SKM-1 (cell line): Measurements from ENCODE around the gene RADX.

Experiments used
- DNase-seq: peaks from one replicate; lab custom pipeline; 2025; ENCODE audit not compliant: unreplicated experiment; lab: John Stamatoyannopoulos, UW

RADX gene

DNA sequence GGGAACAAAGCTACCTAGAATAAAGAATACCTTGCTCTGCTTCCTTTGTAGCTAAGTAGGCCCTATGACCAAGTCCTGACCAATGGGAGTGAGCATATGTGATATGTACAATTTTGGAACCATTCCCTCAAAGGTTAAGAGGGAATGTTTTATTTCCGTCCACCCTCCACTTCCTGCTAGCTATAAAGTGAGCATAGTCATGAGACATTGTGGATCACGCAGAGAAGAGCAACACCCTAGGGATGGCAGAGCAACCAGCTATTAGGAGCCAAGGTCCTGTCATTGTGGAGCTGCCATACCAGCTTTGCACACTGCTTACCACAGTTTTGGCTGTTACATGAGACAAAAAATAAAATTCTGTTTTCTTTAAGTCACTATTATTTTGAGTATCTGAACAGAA is 68.9 kb downstream of the RADX start:
- no peak for DNase-seq

DNA sequence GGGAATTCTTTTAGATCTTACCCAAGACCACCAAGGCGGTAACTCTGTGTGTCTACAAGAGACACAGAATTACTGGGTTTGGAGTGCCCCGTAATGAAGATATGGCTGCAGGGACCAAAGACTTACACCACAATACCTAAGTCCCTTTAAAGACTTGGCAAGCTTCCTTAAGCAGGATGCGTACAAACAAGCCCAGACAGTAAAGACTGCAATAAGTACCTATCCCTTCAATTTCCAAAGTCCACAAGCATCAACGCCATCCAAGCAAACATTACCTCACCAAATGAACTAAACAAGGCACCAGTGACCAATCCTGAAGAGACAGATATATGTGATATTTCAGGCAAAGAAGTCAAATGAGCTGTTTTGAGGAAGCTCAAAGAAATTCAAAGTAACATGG is 72.4 kb downstream of the RADX start:
- DNase-seq, result no peak

DNA sequence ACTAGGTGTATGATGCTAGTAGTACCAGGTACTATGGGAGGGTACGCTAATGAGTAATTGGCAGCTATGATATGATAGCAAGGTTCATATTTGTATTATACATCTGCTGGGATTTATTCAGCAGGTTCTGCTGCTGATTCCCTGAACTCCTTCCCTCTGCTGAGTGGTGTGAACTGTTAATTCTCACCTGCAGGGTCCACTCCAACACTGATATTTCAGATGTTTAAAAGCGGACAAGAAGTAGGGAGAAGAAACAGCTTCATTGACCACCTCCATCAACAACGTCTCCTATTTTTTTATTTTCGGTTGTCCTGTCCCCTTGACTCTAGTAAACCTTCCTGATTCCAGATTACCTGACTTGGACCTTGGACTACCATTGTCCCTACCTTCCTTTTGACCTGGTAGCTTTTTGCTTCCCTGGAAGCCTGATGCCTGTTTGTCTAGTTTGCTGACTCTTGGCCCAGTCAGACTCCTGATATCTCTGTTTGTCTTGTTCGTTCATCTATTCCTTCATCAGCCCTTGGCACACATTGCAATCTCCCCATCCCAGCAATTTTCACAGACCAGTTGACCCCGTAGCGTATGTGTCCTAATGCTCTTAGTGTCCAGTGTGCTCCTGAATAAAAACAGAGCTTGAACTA is 80.8 kb downstream of the RADX start:
- no peak for DNase-seq

DNA sequence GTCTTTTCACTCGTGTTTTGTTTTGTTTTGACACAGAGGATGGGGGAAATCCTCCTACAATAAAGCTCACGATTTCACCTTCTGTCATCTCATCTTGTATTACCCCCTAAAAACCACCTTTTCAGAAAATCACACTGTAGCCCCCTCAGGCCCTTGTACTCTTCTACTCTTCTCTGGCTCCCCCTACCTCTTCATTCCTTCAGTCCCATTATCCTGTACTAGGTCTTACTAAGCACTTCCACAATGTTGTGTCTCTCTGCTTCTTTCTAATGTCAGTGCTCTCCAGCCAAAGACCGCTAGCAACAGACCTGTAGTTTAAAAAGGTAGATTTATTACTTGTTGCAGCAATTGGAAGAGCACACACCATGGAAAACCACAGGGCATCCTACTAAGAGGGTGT is 84.7 kb downstream of the RADX start:
- DNase-seq, result no peak

DNA sequence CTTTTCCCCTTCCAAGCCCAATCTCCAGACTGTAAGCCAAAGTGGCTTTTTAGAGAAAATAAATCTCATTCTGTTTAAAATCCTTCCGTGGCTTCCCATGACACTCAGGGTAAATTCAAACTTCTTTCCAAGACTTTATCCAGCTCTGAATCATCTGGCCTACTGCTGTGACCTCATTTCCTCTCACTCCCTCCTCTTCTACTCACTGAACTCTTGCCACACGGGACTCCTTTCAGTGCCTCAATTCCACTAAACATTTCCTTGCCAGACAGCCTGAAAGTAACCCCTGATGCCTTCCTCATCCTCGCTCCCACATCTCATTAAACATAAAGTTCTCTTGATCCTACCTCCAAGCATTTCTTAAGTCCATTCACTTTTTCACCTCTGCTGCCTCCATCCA is 86.9 kb downstream of the RADX start:
- DNase-seq, result no peak

- no peak for DNase-seq
These were observed 90.9 kb downstream of the RADX start for GRCh38 chrX:106702636-106703035.

DNA sequence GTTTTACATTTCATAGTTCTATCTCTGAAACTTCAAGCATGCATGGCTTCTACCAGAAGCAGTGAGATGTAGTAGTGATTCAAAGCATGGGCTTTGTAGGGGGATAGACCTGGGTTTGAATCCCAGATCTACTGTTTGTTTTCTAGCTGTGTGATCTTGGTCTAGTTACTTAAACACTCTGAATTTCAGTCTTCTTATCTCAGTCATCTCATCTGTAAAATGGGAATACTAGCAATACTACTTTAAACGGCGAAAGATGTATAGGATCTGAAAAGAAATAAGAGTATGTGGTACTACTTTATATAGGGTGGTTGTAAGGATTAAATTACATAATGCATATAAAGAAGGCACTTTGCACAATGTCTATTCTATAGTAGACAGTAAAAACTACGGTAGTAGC is 94.7 kb downstream of the RADX start:
- DNase-seq, result no peak

GRCh38 chrX:106707771-106708454 is 96.1 kb downstream of the RADX start:
- no peak for DNase-seq

DNA sequence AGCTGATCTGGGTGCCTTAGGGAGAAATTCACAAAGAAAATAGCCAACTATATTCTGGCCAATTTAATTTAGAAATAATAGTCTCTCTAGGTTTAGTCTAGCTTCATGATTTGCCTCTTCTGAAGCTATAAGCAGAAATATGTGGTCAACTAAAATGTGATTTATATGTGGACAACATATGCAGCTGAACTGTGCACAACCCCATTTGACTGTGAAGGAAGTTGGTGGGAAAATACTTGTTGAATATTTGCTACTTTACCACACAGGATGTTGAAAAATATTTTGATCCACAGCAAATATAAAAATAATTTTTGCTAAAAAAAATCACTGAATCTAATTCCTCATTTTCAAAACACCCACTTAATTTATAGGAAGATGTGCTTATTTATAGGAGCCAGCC is 99.0 kb downstream of the RADX start:
- no peak for DNase-seq

DNA sequence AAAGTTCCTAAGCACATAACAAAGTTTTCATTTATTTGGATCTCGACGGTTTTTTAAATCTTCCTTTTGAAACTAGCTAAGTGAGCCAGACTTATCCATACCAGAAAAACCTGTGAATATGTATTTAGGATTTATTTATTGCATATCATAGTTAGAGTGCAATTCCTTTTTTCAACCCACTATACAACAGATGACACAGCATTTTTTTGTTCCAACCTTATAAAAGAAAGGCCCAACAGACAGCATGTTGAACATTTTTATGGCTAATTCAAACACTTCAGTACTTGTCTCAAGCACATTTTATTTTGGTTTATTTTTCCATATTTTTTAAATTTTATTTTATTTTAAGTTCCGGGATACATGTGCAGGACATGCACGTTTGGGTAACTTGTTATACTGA is 99.6 kb downstream of the RADX start:
- no peak for DNase-seq

GRCh38 chrX:106716004-106716403 is 104.2 kb downstream of the RADX start:
- DNase-seq, result no peak

DNA sequence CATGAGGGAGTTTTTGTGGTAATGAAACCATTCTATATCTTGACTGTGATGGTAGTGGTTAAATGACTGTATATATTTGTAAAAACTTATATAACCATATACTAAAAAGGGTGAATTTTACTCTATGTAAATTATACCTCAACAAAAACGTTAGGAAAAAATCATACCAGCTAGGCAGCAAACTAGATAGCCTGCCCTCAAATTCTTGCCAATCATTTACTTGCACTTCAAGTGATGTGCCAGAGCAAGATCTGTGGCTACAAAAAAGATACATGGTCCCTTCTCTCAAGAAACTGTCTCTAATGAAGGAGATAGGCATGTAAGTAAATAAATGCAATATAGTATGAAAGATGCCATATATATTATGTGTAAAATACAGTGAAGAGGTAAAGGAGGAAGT is 104.7 kb downstream of the RADX start:
- no peak for DNase-seq

GRCh38 chrX:106718709-106719108 is 106.9 kb downstream of the RADX start:
- no peak for DNase-seq

GRCh38 chrX:106725931-106726330 is 114.2 kb downstream of the RADX start:
- DNase-seq, result peak; percentile 1

DNA sequence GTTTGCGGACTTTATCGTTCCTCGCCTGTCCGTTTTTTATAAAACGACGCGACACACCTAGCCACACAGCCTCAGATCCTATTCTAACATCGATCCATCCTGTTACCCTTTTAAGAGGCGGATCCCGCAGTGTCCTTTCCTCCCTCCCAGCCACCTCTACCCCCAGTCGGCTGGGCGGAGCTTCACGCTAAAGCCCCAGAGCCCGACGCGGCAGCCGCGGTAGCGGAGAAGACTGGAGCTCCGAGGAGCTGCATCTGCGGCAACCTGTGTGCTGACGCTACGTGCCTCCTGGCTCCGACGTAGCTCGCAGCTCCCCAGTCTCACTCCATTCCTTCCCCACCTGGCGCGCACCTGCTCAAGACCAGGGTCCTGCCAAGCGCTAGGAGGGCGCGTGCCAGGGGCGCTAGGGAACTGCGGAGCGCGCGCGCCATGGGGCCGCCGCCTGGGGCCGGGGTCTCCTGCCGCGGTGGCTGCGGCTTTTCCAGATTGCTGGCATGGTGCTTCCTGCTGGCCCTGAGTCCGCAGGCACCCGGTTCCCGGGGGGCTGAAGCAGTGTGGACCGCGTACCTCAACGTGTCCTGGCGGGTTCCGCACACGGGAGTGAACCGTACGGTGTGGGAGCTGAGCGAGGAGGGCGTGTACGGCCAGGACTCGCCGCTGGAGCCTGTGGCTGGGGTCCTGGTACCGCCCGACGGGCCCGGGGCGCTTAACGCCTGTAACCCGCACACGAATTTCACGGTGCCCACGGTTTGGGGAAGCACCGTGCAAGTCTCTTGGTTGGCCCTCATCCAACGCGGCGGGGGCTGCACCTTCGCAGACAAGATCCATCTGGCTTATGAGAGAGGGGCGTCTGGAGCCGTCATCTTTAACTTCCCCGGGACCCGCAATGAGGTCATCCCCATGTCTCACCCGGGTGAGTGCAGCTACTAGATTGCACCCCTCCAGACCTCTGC is 115.0 kb downstream of the RADX start, which contains the start of gene RNF128:
RNF128 (plus strand) TSS at position 217 of the 953 bp plus-strand sequence; CDS start at position 430, 213 bp downstream.
- peak; percentile 3 for DNase-seq

DNA sequence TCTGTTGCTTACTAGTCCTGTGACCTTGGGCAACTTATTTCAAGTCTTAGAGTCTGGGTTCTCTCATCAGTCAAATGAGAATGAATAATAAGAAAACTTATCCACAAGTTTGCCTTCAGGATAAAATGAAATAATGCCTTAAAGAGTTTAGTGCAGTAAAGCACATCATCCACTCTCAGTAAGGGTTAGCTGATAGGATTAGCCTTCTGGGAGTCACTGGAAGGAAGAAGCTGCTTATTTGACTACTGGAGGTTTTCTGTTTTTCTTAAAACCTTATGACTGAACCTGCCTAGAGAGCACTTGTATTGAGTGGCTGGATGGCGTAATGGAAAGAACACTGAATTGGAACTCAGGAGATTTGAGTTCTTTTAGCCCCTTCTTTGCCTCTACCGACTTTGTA is 116.6 kb downstream of the RADX start:
- peak; percentile 0 for DNase-seq
